H1 (cell line): Measurements from ENCODE around the gene NLRP8. TPM values are rescaled to one million over a fixed set of nuclear protein-coding genes. Genes with fewer than 3 reads are reported as not detected.

ENCODE experiments used
- SP4 ChIP-seq: IDR thresholded peaks from 2 replicates; pipeline ENCODE4 v1.6.1; 2012; ENCODE audit warnings: low read length, inconsistent platforms
- polyA plus RNA-seq, 7 experiments: library from polyadenylated mRNA; depleted of rRNA in 3 of 7; stranded (reverse) in 5 of 7; unstranded in 2 of 7; fragments of >200 nt in 5 of 7; fragments of 200-250 nt in 2 of 7; gene quantifications; 1 replicate in 5 of 7; 2 replicates in 1 of 7; 4 replicates in 1 of 7; pipeline versions ENCODE4 v1.2.1 to v1.2.3, GENCODE V29; 2011 to 2013; ENCODE audit warnings: missing spikeins in 2 of 7, mixed read lengths in 2 of 7
- total RNA-seq: library from RNA; stranded (reverse); fragmentation: NEBNext Ultra II Directional; extraction: Animal tissue kit (Norgen Biotek cat#: 25700); gene quantifications from 2 replicates; pipeline ENCODE4 v1.2.1, GENCODE V29; 2021
- TF ChIP-seq, protein P1 (sequence below): fragments of 300-600 bp; sonication (generic); IDR thresholded peaks from 2 replicates; pipeline ENCODE4 v1.7.1; 2012; ENCODE audit warnings: low read length, moderate library complexity, mild to moderate bottlenecking, inconsistent platforms; ENCODE audit not compliant: insufficient replicate concordance

The NLRP8 gene
- total and polyA plus RNA-seq, 2 of the 8 experiments (the other 6 are each of a cell fraction or from before 2014, with no cell fraction given): not detected

DNA sequence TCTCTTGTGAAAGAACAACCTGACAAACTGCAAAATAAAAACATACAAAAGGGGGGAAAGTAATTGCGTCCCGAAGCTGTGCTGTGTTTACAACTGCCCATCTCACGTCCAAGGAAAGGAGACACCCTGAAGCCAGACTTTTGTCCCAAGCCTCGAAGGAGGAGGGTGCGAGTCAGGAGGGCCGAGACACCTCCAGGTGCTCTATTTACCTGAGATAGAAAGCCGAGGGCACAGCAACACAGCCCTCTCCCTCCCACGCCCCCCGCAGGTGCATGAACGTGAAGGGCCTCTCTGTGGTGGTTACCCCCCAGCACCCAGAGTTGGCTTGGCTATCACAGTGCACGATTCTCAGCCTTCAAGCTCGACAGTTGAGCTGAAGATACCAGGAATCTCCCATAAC lies 48.7 kb upstream of the NLRP8 start (continued):
- TF ChIP-seq, protein P1, sequence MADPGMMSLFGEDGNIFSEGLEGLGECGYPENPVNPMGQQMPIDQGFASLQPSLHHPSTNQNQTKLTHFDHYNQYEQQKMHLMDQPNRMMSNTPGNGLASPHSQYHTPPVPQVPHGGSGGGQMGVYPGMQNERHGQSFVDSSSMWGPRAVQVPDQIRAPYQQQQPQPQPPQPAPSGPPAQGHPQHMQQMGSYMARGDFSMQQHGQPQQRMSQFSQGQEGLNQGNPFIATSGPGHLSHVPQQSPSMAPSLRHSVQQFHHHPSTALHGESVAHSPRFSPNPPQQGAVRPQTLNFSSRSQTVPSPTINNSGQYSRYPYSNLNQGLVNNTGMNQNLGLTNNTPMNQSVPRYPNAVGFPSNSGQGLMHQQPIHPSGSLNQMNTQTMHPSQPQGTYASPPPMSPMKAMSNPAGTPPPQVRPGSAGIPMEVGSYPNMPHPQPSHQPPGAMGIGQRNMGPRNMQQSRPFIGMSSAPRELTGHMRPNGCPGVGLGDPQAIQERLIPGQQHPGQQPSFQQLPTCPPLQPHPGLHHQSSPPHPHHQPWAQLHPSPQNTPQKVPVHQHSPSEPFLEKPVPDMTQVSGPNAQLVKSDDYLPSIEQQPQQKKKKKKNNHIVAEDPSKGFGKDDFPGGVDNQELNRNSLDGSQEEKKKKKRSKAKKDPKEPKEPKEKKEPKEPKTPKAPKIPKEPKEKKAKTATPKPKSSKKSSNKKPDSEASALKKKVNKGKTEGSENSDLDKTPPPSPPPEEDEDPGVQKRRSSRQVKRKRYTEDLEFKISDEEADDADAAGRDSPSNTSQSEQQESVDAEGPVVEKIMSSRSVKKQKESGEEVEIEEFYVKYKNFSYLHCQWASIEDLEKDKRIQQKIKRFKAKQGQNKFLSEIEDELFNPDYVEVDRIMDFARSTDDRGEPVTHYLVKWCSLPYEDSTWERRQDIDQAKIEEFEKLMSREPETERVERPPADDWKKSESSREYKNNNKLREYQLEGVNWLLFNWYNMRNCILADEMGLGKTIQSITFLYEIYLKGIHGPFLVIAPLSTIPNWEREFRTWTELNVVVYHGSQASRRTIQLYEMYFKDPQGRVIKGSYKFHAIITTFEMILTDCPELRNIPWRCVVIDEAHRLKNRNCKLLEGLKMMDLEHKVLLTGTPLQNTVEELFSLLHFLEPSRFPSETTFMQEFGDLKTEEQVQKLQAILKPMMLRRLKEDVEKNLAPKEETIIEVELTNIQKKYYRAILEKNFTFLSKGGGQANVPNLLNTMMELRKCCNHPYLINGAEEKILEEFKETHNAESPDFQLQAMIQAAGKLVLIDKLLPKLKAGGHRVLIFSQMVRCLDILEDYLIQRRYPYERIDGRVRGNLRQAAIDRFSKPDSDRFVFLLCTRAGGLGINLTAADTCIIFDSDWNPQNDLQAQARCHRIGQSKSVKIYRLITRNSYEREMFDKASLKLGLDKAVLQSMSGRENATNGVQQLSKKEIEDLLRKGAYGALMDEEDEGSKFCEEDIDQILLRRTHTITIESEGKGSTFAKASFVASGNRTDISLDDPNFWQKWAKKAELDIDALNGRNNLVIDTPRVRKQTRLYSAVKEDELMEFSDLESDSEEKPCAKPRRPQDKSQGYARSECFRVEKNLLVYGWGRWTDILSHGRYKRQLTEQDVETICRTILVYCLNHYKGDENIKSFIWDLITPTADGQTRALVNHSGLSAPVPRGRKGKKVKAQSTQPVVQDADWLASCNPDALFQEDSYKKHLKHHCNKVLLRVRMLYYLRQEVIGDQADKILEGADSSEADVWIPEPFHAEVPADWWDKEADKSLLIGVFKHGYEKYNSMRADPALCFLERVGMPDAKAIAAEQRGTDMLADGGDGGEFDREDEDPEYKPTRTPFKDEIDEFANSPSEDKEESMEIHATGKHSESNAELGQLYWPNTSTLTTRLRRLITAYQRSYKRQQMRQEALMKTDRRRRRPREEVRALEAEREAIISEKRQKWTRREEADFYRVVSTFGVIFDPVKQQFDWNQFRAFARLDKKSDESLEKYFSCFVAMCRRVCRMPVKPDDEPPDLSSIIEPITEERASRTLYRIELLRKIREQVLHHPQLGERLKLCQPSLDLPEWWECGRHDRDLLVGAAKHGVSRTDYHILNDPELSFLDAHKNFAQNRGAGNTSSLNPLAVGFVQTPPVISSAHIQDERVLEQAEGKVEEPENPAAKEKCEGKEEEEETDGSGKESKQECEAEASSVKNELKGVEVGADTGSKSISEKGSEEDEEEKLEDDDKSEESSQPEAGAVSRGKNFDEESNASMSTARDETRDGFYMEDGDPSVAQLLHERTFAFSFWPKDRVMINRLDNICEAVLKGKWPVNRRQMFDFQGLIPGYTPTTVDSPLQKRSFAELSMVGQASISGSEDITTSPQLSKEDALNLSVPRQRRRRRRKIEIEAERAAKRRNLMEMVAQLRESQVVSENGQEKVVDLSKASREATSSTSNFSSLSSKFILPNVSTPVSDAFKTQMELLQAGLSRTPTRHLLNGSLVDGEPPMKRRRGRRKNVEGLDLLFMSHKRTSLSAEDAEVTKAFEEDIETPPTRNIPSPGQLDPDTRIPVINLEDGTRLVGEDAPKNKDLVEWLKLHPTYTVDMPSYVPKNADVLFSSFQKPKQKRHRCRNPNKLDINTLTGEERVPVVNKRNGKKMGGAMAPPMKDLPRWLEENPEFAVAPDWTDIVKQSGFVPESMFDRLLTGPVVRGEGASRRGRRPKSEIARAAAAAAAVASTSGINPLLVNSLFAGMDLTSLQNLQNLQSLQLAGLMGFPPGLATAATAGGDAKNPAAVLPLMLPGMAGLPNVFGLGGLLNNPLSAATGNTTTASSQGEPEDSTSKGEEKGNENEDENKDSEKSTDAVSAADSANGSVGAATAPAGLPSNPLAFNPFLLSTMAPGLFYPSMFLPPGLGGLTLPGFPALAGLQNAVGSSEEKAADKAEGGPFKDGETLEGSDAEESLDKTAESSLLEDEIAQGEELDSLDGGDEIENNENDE: no peak
- TF ChIP-seq SP4: no peak
- TF ChIP-seq, all 59 proteins: peak for 0
